ENCODE results near the gene MYL3. TPM values are rescaled to one million over a fixed set of nuclear protein-coding genes. Genes with fewer than 3 reads are reported as not detected.
"Not testable (repeated sequence)": the region's sequence is repeated elsewhere in the genome, so short reads cannot be mapped to it uniquely, and the experiment has no call there.

The MYL3 gene
- total and polyA plus RNA-seq, 2 experiments from 2014 or later = not detected

DNA sequence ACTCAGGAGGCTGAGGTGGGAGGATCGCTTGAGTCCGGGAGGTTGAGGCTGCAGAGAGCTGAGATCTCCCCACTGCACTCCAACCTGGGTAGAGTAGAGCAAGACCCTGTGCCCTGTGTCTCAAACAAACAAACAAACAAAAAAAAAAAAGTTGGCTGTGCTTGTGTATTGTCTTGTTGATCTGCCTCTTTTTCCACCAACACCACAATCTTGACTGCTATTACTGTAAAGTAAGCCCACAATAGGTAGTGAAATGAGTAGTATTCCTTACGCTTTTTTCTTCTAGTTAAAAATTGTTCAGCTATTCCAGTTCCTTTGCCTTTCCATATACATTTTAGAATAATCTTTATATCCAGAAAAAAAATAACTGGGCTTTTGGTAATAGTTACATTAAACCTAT, 49.7 kb upstream of the MYL3 start:
- Histone ChIP-seq H2AFZ (no peak overlapping the region), H3K4me2 (no peak overlapping the region), H3K4me1 (ENCODE audit: insufficient read depth) (no peaks in the 10 kb centered on the region), H3K27ac (ENCODE audit: low read depth) (no peak overlapping the region), H3K4me3 (no peak overlapping the region), H3K27me3 (ENCODE audit: insufficient read depth) (no peaks in the 10 kb centered on the region), H4K20me1 (replicated peaks; ENCODE audit: insufficient read depth) (no peaks in the 10 kb centered on the region; the same call in 1 of the 2 replicates), H3F3A (replicated peaks; ENCODE audit: low read depth) (0 out of 2 replicates have a peak, but pooled peaks cover 6% of the 10 kb centered on the region), H3K9me2 (ENCODE audit: insufficient read depth) (no peaks in the 10 kb centered on the region; the same call in 1 of the 2 replicates), H3K36me3 (ENCODE audit: insufficient read depth) (peaks cover 4% of the 10 kb centered on the region), H3K79me2 (replicated peaks; ENCODE audit: insufficient read depth) (no peaks in the 10 kb centered on the region)
- DNase-seq (ENCODE audit: low spot score) (no peak), ATAC-seq (no peak)
- no peak overlapping the region for H3K27ac Mint-ChIP-seq
- no peak overlapping the region for H3K4me3 Mint-ChIP-seq
- TF ChIP-seq STAT1 (IDR thresholded peaks at IDR 0.05; ENCODE audit: unreplicated experiment) (no peak), ZNF331 (CRISPR knock-in tag; IDR thresholded peaks at IDR 0.05; ENCODE audit: low read depth) (no peak), EZH2 (IDR thresholded peaks at IDR 0.05; ENCODE audit: low read depth, unreplicated experiment) (no peak), JUNB (IDR thresholded peaks at IDR 0.05; ENCODE audit: unreplicated experiment) (no peak), ZNF114 (CRISPR knock-in tag; IDR thresholded peaks at IDR 0.05) (no peak), CREB1 (CRISPR knock-in tag; IDR thresholded peaks at IDR 0.05; ENCODE audit: low read depth) (no peak), NANOG (IDR thresholded peaks at IDR 0.05; ENCODE audit: borderline replicate concordance) (no peak), EZH2phosphoT487 (IDR thresholded peaks at IDR 0.05; ENCODE audit: unreplicated experiment) (no peak)
- TF ChIP-seq, protein P1, sequence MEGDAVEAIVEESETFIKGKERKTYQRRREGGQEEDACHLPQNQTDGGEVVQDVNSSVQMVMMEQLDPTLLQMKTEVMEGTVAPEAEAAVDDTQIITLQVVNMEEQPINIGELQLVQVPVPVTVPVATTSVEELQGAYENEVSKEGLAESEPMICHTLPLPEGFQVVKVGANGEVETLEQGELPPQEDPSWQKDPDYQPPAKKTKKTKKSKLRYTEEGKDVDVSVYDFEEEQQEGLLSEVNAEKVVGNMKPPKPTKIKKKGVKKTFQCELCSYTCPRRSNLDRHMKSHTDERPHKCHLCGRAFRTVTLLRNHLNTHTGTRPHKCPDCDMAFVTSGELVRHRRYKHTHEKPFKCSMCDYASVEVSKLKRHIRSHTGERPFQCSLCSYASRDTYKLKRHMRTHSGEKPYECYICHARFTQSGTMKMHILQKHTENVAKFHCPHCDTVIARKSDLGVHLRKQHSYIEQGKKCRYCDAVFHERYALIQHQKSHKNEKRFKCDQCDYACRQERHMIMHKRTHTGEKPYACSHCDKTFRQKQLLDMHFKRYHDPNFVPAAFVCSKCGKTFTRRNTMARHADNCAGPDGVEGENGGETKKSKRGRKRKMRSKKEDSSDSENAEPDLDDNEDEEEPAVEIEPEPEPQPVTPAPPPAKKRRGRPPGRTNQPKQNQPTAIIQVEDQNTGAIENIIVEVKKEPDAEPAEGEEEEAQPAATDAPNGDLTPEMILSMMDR (conservative IDR thresholded peaks at IDR 0.05; ENCODE audit: low read depth in 2 of 2) = no peak
- TF ChIP-seq, protein P2, sequence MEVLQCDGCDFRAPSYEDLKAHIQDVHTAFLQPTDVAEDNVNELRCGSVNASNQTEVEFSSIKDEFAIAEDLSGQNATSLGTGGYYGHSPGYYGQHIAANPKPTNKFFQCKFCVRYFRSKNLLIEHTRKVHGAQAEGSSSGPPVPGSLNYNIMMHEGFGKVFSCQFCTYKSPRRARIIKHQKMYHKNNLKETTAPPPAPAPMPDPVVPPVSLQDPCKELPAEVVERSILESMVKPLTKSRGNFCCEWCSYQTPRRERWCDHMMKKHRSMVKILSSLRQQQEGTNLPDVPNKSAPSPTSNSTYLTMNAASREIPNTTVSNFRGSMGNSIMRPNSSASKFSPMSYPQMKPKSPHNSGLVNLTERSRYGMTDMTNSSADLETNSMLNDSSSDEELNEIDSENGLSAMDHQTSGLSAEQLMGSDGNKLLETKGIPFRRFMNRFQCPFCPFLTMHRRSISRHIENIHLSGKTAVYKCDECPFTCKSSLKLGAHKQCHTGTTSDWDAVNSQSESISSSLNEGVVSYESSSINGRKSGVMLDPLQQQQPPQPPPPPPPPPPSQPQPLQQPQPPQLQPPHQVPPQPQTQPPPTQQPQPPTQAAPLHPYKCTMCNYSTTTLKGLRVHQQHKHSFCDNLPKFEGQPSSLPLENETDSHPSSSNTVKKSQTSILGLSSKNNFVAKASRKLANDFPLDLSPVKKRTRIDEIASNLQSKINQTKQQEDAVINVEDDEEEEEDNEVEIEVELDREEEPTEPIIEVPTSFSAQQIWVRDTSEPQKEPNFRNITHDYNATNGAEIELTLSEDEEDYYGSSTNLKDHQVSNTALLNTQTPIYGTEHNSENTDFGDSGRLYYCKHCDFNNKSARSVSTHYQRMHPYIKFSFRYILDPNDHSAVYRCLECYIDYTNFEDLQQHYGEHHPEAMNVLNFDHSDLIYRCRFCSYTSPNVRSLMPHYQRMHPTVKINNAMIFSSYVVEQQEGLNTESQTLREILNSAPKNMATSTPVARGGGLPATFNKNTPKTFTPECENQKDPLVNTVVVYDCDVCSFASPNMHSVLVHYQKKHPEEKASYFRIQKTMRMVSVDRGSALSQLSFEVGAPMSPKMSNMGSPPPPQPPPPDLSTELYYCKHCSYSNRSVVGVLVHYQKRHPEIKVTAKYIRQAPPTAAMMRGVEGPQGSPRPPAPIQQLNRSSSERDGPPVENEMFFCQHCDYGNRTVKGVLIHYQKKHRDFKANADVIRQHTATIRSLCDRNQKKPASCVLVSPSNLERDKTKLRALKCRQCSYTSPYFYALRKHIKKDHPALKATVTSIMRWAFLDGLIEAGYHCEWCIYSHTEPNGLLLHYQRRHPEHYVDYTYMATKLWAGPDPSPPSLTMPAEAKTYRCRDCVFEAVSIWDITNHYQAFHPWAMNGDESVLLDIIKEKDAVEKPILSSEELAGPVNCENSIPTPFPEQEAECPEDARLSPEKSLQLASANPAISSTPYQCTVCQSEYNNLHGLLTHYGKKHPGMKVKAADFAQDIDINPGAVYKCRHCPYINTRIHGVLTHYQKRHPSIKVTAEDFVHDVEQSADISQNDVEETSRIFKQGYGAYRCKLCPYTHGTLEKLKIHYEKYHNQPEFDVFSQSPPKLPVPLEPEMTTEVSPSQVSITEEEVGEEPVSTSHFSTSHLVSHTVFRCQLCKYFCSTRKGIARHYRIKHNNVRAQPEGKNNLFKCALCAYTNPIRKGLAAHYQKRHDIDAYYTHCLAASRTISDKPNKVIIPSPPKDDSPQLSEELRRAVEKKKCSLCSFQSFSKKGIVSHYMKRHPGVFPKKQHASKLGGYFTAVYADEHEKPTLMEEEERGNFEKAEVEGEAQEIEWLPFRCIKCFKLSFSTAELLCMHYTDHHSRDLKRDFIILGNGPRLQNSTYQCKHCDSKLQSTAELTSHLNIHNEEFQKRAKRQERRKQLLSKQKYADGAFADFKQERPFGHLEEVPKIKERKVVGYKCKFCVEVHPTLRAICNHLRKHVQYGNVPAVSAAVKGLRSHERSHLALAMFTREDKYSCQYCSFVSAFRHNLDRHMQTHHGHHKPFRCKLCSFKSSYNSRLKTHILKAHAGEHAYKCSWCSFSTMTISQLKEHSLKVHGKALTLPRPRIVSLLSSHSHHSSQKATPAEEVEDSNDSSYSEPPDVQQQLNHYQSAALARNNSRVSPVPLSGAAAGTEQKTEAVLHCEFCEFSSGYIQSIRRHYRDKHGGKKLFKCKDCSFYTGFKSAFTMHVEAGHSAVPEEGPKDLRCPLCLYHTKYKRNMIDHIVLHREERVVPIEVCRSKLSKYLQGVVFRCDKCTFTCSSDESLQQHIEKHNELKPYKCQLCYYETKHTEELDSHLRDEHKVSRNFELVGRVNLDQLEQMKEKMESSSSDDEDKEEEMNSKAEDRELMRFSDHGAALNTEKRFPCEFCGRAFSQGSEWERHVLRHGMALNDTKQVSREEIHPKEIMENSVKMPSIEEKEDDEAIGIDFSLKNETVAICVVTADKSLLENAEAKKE (CRISPR knock-in tag; IDR thresholded peaks at IDR 0.05) = no peak
- TF ChIP-seq, protein P3, sequence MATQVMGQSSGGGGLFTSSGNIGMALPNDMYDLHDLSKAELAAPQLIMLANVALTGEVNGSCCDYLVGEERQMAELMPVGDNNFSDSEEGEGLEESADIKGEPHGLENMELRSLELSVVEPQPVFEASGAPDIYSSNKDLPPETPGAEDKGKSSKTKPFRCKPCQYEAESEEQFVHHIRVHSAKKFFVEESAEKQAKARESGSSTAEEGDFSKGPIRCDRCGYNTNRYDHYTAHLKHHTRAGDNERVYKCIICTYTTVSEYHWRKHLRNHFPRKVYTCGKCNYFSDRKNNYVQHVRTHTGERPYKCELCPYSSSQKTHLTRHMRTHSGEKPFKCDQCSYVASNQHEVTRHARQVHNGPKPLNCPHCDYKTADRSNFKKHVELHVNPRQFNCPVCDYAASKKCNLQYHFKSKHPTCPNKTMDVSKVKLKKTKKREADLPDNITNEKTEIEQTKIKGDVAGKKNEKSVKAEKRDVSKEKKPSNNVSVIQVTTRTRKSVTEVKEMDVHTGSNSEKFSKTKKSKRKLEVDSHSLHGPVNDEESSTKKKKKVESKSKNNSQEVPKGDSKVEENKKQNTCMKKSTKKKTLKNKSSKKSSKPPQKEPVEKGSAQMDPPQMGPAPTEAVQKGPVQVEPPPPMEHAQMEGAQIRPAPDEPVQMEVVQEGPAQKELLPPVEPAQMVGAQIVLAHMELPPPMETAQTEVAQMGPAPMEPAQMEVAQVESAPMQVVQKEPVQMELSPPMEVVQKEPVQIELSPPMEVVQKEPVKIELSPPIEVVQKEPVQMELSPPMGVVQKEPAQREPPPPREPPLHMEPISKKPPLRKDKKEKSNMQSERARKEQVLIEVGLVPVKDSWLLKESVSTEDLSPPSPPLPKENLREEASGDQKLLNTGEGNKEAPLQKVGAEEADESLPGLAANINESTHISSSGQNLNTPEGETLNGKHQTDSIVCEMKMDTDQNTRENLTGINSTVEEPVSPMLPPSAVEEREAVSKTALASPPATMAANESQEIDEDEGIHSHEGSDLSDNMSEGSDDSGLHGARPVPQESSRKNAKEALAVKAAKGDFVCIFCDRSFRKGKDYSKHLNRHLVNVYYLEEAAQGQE (IDR thresholded peaks at IDR 0.05; ENCODE audit: unreplicated experiment) = no peak
- H3K4me1 Mint-ChIP-seq = peaks cover 2% of the 10 kb centered on the region; the same call in 1 of the 3 replicates
- H3K9me3 Mint-ChIP-seq = peaks cover 10% of the 10 kb centered on the region; the same call in 2 of the 3 replicates
- H3K27me3 Mint-ChIP-seq (ENCODE audit: insufficient read depth, low read depth, poor library complexity) = peaks cover 4% of the 10 kb centered on the region
- peaks cover 15% of the 10 kb centered on the region for H3K36me3 Mint-ChIP-seq (ENCODE audit: low read depth)

DNA sequence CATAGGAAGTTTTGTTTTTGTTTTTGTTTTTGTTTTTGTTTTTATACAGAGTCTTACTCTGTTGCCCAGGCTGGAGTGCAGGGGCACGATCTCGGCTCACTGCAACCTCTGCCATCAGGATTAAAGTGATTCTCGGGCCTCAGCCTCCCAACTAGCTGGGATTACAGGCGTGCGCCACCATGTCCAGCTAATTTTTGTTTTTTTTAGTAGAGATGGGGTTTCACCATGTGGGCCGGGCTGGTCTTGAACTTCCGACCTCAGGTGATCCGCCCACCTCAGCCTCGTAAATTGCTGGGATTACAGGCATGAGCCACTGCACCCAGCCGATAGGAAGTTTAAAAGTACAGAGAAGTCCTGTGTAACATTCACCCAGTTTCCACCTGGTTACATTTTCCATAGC, 47.7 kb upstream of the MYL3 start:
- not testable (repeated sequence) for H3K9me2 ChIP-seq (ENCODE audit: insufficient read depth); H3K36me3 ChIP-seq (ENCODE audit: insufficient read depth); H3K4me3 Mint-ChIP-seq; H3K36me3 Mint-ChIP-seq (ENCODE audit: low read depth); DNase-seq (ENCODE audit: low spot score); H3K4me3 ChIP-seq; H2AFZ ChIP-seq; H3K27ac ChIP-seq (ENCODE audit: low read depth); ATAC-seq; H3K4me1 Mint-ChIP-seq; H3K27me3 ChIP-seq (ENCODE audit: insufficient read depth); H4K20me1 ChIP-seq (replicated peaks; ENCODE audit: insufficient read depth); H3K27ac Mint-ChIP-seq; H3K79me2 ChIP-seq (replicated peaks; ENCODE audit: insufficient read depth); H3F3A ChIP-seq (replicated peaks; ENCODE audit: low read depth); H3K27me3 Mint-ChIP-seq (ENCODE audit: insufficient read depth, low read depth, poor library complexity); H3K4me1 ChIP-seq (ENCODE audit: insufficient read depth); H3K9me3 Mint-ChIP-seq; H3K4me2 ChIP-seq
